Activated T-helper 9 cell treated with anti-CD3 and anti-CD28 coated beads, Interleukin-2, amount 50 U/mL, for 16 hours (primary cell): ENCODE data around the gene DTWD1.
"Not testable (repeated sequence)": the region's sequence is repeated elsewhere in the genome, so short reads cannot be mapped to it uniquely, and the experiment has no call there.

ENCODE experiments used
- DNase-seq: peaks from one replicate; pipeline ENCODE4 v3.0.0-alpha.2; 2020; ENCODE audit warnings: low read depth

The DTWD1 gene

GRCh38 chr15:49646891-49647290, 26.0 kb downstream of the DTWD1 start:
- no peak for DNase-seq

GRCh38 chr15:49649987-49650386, 29.1 kb downstream of the DTWD1 start:
- no peak for DNase-seq

DNA sequence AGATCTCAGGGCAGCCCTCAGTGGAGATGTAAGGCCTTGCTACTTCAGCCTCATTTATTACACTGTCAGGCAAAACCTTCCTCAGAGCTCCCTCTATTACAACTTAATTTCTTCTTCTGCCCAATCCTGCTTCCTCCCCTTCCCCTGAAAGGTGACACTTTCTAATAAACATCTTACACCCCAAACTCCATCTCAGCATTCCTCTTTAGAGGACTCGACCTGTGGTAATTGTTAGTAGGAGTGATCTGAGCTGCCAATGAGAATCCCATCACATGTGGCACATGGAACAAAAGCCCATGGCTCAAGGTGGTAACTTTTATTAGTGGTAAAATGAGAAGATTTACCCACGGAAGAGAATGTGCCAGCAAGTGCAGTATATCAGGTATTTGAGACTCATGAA, 29.8 kb downstream of the DTWD1 start:
- no peak for DNase-seq

DNA sequence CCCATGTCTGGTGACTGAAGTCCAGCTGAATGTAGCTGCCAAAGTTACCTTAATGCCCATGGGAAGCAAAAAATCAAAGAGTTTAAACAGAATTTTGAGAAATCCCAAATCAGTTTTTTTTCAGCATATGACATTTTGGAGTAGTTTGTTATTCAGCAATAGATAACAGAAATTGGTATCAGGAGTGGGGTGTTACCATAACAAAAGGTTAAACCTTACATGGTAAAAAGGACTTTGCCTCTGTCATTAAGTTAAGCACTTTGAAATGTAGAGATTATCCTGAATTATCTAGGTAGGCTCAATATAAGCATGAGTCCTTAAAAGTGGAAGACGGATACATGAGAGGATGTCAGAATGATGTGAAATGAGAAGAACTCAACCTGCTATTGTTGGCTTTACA, 32.1 kb downstream of the DTWD1 start:
- no peak for DNase-seq

- DNase-seq: no peak
Measured at GRCh38 chr15:49656734-49657133, 35.9 kb downstream of the DTWD1 start.

DNA sequence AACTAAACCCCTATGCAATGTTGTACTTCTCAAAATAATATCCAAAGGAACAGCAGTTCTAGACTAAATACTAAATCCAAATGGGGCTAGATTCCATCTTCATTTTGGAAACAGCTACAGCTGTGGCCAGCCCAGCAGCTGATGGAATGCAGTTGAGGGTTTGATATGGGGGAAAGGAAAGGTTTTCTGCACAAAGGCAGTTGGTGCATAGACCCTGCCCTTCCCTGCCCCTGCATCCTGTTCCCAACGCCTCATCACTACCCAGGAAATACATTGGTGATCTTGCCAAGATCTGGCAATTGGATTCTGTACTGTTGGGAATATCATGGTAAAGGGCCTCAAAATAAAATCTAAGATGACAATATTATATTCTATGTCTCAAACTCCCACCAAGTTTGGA, 43.9 kb downstream of the DTWD1 start:
- DNase-seq: no peak

DNA sequence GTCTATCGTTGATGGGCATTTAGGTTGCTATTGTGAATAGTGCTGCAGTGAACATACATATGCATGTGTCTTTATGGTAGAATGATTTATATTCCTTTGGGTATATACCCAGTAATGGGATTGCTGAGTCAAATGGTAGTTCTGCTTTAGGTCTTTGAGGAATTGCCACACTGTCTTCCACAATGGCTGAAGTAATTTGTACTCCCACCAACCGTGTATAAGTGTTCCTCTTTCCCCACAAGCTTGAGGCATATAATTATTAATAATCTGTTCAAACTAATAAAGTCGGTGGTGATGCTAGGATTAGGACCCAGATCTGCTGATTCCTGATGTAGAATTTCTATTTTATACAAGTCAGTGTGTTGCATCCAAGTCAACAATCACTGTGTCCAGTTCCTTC, 45.6 kb downstream of the DTWD1 start:
- not testable (repeated sequence) for DNase-seq

DNA sequence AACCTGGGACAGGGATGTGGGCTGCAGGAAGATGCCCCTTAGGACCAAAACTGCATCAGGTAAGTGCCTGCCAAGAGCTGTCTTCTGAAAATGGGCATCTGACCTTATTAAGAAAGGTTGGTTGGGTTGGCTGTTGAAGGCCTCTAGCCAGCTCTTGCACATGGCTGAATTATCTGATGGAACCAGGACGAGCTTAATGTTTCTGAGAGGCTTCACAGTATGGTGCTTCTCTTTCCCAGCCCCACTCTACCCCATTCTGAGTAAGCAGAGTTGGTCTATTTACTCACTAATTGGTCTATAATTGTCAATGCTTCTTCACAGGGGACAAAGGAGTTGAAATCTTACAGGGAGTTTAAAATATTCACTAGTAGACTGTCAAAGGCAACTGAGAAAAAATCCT, 48.4 kb downstream of the DTWD1 start:
- no peak for DNase-seq

GRCh38 chr15:49673861-49674260, 53.0 kb downstream of the DTWD1 start:
- DNase-seq: no peak

DNA sequence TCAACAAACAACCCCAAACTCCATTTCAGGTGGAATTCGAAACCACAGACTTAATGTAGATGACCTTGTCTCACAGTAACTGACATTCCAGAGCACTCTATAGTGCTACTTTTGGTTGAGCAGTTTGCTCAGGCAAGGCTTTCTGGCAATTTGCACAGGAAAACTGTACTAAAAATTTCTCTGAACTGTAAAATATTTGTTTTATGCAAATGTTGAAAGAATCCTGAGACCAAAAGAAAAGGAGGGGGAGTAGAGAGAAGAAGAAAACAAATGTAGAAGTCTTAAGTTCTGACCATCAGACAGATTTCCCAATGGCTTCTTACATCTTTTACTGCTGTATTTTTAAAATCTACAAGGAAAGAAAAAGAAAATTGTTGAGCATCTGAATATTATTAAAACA, 53.5 kb downstream of the DTWD1 start:
- no peak for DNase-seq

DNA sequence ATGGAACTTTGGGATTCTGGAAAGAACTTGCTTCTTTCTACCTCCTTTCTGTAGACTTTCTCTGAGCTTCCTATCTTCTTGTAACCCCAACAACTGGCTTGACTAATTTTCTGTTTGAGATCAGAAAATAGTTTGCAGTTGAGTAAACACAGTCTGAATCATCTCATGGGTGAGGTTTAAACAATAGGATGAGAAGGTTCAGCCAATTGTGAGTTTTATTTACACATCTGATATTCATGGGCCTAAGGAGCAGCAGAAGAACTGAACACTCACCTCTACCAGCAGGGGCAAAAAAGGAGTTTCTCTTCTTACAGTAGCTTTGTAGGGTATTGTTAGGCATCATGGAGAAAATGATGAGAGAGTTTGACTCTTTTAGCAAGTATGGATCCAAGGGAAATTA, 54.2 kb downstream of the DTWD1 start:
- DNase-seq: no peak

DNA sequence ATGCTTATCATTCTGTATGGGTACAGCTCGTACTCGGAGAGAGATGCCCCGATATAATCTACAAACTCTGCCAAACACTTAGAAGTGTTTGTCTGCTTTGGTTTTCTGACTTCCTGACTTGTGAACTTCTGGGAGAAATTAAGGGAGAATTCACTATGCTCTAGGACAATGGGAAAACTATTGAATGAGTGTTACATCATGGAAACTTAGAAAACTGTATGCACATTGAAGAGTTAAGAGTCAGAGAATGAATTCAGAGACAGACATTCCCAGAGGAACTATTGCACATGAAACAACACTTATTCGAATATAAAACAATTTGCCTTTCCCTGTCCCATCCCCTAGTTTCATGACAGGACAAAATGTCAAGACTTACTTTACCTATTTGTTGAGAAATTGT, 57.8 kb downstream of the DTWD1 start:
- no peak for DNase-seq

DNA sequence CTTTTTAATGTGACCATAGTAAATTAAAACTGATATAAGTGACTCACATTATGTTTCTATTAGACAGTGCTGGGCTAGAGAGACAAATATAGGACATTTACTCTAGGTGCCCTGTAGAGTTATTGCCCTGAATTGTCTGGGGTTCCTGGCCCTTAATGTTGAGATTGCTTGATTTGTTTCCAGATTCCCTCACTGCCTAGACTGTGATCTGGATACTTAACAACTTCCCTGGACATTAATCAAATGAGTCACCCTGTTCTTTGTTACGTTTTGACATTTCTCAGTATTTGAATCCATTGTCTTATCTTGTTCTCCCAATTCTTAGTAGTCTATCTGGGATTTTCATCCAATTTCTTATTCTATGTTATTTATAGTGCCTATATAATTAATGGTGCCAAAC, 65.8 kb downstream of the DTWD1 start:
- DNase-seq: no peak

DNA sequence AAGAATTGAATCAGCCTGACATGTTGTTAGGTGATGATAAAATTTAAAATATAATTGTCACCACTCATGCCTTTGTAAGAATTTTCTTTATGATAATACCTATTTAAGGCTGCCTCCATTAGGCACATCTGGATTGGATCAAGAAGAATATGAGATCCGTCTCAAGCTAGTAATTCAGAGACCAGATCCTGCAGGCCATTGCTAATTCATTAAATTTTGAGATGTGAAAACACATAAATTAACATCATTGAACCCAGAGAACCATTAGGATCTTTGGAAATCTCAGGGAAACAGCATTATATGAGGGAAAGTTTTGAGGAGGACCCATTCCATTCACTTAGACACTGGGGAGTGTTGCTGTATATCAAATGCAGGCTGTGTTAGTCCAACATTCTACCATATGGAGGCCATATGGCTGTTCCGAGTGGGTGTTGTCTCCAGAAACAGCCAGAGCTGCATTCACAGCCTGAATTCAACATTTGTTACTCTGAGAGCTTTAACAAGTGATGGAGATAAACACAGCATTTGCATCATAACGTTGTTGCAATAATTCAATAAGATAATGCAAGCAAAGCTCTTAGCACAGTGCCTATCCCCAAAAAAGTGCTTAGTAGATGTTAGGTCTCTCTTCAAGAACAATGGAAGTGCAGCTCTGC, 67.4 kb downstream of the DTWD1 start:
- no peak for DNase-seq

DNA sequence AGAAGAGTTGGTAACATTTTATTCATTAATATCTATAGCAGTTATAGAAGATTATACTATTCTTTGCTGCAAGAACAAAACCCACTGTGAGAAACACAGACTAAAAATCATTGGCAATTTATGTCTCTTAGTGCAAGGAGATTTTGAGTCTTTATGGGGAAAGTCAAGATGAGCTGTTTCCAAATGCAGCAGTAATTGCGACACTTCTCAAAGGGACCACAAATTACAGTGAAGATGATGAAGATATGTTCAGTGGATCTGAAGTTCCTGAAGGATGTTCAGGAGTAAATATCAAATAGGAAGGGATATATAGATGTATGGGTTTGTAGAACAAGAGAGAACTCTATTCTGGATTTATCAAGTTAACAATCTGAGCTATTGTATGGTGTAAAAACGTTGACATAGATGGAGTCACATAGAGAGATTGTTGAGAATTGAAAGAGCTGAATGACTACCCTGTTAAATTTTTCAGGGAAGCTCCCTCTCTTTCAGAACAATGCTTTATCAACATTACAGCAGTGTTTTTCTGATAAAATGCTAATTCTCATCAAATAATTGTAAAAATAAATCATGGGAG, 71.8 kb downstream of the DTWD1 start:
- DNase-seq: no peak

GRCh38 chr15:49693498-49693897, 72.7 kb downstream of the DTWD1 start:
- no peak for DNase-seq

GRCh38 chr15:49696433-49696832, 75.6 kb downstream of the DTWD1 start:
- DNase-seq: no peak

GRCh38 chr15:49697121-49697520, 76.3 kb downstream of the DTWD1 start:
- DNase-seq: no peak

DNA sequence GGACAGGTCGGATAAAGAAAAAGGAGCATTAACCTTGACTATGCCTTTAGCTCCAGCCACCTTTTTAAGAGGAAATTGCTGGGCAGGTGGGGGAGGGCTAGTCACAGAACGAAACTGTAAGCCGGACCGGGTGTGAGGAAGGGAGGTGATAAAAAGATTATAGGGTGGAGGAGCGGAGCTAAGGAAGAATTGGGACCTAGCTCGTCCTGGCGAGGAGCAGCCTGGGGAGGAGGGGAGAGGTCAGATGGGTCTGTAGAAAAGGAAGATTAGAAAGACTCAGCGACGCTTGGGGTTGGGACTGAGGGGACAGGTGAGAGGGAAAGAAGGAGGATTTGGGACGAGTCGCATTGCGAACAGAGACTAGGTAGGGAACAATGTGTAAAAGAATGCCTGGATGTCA, 82.1 kb downstream of the DTWD1 start:
- not testable (repeated sequence) for DNase-seq
